Measurements from ENCODE around the gene CAPN13.

CAPN13 gene

GRCh38 chr2:30714811-30715709, 92.2 kb downstream of the CAPN13 start:
- no peak overlapping the region for H3K4me3 ChIP-seq (ENCODE audit: low read length)
- no peak for TF ChIP-seq ZNF274 (IDR thresholded peaks at IDR 0.05; ENCODE audit: low read depth, low read length)

- no peak overlapping the region for H3K4me3 ChIP-seq (ENCODE audit: low read length)
- no peak for TF ChIP-seq ZNF274 (IDR thresholded peaks at IDR 0.05; ENCODE audit: low read depth, low read length)
Observed at GRCh38 chr2:30713698-30714097, 93.5 kb downstream of the CAPN13 start.

GRCh38 chr2:30711646-30712085, 95.6 kb downstream of the CAPN13 start:
- H3K4me3 ChIP-seq (ENCODE audit: low read length) = no peak overlapping the region
- TF ChIP-seq ZNF274 (IDR thresholded peaks at IDR 0.05; ENCODE audit: low read depth, low read length) = no peak

GRCh38 chr2:30710461-30710860, 96.8 kb downstream of the CAPN13 start:
- no peak overlapping the region for H3K4me3 ChIP-seq (ENCODE audit: low read length)
- no peak for TF ChIP-seq ZNF274 (IDR thresholded peaks at IDR 0.05; ENCODE audit: low read depth, low read length)

- no peak for TF ChIP-seq ZNF274 (IDR thresholded peaks at IDR 0.05; ENCODE audit: low read depth, low read length)
Observed at GRCh38 chr2:30710016-30710415, 97.2 kb downstream of the CAPN13 start.

GRCh38 chr2:30709516-30709915, 97.7 kb downstream of the CAPN13 start:
- H3K4me3 ChIP-seq (ENCODE audit: low read length) = no peak overlapping the region
- no peak for TF ChIP-seq ZNF274 (IDR thresholded peaks at IDR 0.05; ENCODE audit: low read depth, low read length)

More at GRCh38 chr2:30710016-30710415, 97.2 kb downstream of the CAPN13 start:
- H3K4me3 ChIP-seq (ENCODE audit: low read length) = no peak overlapping the region

GRCh38 chr2:30708491-30709290, 98.6 kb downstream of the CAPN13 start:
- no peak overlapping the region for H3K4me3 ChIP-seq (ENCODE audit: low read length)
- TF ChIP-seq ZNF274 (IDR thresholded peaks at IDR 0.05; ENCODE audit: low read depth, low read length) = no peak

GRCh38 chr2:30707304-30707903, 99.8 kb downstream of the CAPN13 start:
- TF ChIP-seq ZNF274 (IDR thresholded peaks at IDR 0.05; ENCODE audit: low read depth, low read length) = no peak
- H3K4me3 ChIP-seq (ENCODE audit: low read length) = no peak overlapping the region

- no peak overlapping the region for H3K4me3 ChIP-seq (ENCODE audit: low read length)
Observed at GRCh38 chr2:30706534-30707303, 100.5 kb downstream of the CAPN13 start.

GRCh38 chr2:30705711-30706533, 101.3 kb downstream of the CAPN13 start:
- no peak overlapping the region for H3K4me3 ChIP-seq (ENCODE audit: low read length)
- TF ChIP-seq ZNF274 (IDR thresholded peaks at IDR 0.05; ENCODE audit: low read depth, low read length) = no peak

More at GRCh38 chr2:30706534-30707303, 100.5 kb downstream of the CAPN13 start:
- TF ChIP-seq ZNF274 (IDR thresholded peaks at IDR 0.05; ENCODE audit: low read depth, low read length) = no peak

- no peak overlapping the region for H3K4me3 ChIP-seq (ENCODE audit: low read length)
- TF ChIP-seq ZNF274 (IDR thresholded peaks at IDR 0.05; ENCODE audit: low read depth, low read length) = no peak
Observed at GRCh38 chr2:30705056-30705455, 102.2 kb downstream of the CAPN13 start.

GRCh38 chr2:30704309-30705020, 102.8 kb downstream of the CAPN13 start:
- no peak overlapping the region for H3K4me3 ChIP-seq (ENCODE audit: low read length)
- no peak for TF ChIP-seq ZNF274 (IDR thresholded peaks at IDR 0.05; ENCODE audit: low read depth, low read length)

All from GM08714 (cell line).